Activated B cell treated with CpG ODN at 0.5 μM for 24 hours (primary cell): ENCODE data around the gene CHST14. TPM values are rescaled to one million over a fixed set of nuclear protein-coding genes. Genes with fewer than 3 reads are reported as not detected.

ENCODE experiments used
- ATAC-seq: fragments of 200-7000 bp; cut with Tn5 transposase; one replicate; pipeline ENCODE4 v1.10.0; 2021; ENCODE audit warnings: low read depth, mild to moderate bottlenecking, moderate library complexity
- CTCF ChIA-PET: fragments of 350-600 bp; sonication (Branson Sonifier 250); formaldehyde crosslinking; loops from one replicate; lab custom pipeline; 2021; ENCODE audit warnings: antibody characterized with exemption; lab: Charles Lee
- POLR2A ChIA-PET: fragments of 350-600 bp; sonication (Branson Sonifier 250); formaldehyde crosslinking; loops from one replicate; lab custom pipeline; 2021; ENCODE audit warnings: antibody characterized with exemption; lab: Charles Lee
- DNase-seq: peaks from one replicate; pipeline ENCODE4 v3.0.0; 2022
- H3K27ac Mint-ChIP-seq: one replicate; pipeline ENCODE4 v1.8.0; 2020; ENCODE audit warnings: mixed read lengths
- H3K27me3 Mint-ChIP-seq: one replicate; pipeline ENCODE4 v1.8.0; 2021; ENCODE audit warnings: mixed read lengths
- H3K36me3 Mint-ChIP-seq: one replicate; pipeline ENCODE4 v1.8.0; 2021; ENCODE audit warnings: low read depth, mixed read lengths
- H3K4me1 Mint-ChIP-seq: one replicate; pipeline ENCODE4 v1.8.0; 2021; ENCODE audit warnings: mixed read lengths
- H3K4me3 Mint-ChIP-seq: one replicate; pipeline ENCODE4 v1.8.0; 2020; ENCODE audit warnings: mild to moderate bottlenecking, mixed read lengths
- H3K9me3 Mint-ChIP-seq: one replicate; pipeline ENCODE4 v1.8.0; 2020; ENCODE audit warnings: mixed read lengths
- intact Hi-C: fragments of 100-400 bp; cut with micrococcal nuclease; formaldehyde crosslinking; loops from one replicate; pipeline ENCODE4 v1.15.1; 2024
- total RNA-seq: library from RNA; stranded (reverse); gene quantifications from 2 replicates; pipeline ENCODE4 v1.2.3, GENCODE V29; 2022
- TF ChIP-seq, protein P1 (sequence below): fragments of 200-600 bp; IDR thresholded peaks from one replicate; pipeline ENCODE4 v1.8.0; 2022; ENCODE audit warnings: antibody characterized with exemption, mild to moderate bottlenecking

Gene CHST14
- total RNA-seq, 1 donor from 2014 or later: 10.2 TPM

- intact Hi-C loops: no loop called here
- POLR2A ChIA-PET: no interaction called here
- no peaks in the 10 kb centered on the region for H3K36me3 Mint-ChIP-seq
- TF ChIP-seq, protein P1, sequence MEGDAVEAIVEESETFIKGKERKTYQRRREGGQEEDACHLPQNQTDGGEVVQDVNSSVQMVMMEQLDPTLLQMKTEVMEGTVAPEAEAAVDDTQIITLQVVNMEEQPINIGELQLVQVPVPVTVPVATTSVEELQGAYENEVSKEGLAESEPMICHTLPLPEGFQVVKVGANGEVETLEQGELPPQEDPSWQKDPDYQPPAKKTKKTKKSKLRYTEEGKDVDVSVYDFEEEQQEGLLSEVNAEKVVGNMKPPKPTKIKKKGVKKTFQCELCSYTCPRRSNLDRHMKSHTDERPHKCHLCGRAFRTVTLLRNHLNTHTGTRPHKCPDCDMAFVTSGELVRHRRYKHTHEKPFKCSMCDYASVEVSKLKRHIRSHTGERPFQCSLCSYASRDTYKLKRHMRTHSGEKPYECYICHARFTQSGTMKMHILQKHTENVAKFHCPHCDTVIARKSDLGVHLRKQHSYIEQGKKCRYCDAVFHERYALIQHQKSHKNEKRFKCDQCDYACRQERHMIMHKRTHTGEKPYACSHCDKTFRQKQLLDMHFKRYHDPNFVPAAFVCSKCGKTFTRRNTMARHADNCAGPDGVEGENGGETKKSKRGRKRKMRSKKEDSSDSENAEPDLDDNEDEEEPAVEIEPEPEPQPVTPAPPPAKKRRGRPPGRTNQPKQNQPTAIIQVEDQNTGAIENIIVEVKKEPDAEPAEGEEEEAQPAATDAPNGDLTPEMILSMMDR: no peak
- DNase-seq (no peak), ATAC-seq (no peak)
- no peaks in the 10 kb centered on the region for H3K4me1 Mint-ChIP-seq
- CTCF ChIA-PET: no interaction called here
- peaks cover 4% of the 10 kb centered on the region for H3K27me3 Mint-ChIP-seq
- no peak overlapping the region for H3K4me3 Mint-ChIP-seq
- no peak overlapping the region for H3K27ac Mint-ChIP-seq
- H3K9me3 Mint-ChIP-seq: no peaks in the 10 kb centered on the region
Measured at GRCh38 chr15:40479024-40479423, 8.2 kb downstream of the CHST14 start.

DNA sequence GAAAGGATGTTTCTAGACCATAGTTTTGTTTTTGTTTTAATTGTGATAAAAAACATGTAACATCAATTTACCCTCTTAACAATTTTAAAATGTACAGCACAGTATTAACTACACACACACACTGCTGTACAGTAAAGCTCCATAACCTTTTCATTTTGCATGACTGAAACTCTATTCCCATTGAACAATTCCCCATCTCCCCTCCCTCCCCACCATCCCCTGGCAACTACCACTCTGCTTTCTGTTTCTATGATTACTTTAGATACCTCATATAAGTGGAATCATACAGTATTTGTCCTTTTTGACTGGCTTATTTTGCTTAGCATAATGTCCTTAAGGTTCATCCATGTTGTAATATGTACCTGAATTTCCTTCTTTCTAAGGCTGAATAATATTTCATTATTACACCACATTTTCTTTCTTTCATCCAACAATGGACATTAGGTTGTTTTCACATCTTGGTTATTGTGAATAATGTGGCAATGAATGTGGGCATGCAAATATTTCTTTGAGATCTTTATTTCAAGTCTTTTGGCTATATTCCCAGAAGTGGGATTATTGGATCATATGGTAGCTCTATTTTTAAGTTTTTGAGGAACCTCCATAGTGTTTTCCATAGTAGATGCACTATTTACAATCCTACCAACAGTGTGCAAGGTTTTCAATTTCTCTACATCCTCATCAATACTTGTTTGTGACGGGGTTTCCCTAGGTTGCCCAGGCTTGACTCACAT lies 10.7 kb downstream of the CHST14 start:
- Mint-ChIP-seq H3K4me3 (no peak overlapping the region), H3K27ac (no peak overlapping the region), H3K9me3 (no peaks in the 10 kb centered on the region), H3K27me3 (peaks cover 4% of the 10 kb centered on the region), H3K36me3 (no peaks in the 10 kb centered on the region), H3K4me1 (no peaks in the 10 kb centered on the region)
- no peak for ATAC-seq
- TF ChIP-seq, protein P1: no peak
- ChIA-PET POLR2A (no interaction called here), CTCF (no interaction called here)
- DNase-seq: no peak
- intact Hi-C loops: no loop called here

DNA sequence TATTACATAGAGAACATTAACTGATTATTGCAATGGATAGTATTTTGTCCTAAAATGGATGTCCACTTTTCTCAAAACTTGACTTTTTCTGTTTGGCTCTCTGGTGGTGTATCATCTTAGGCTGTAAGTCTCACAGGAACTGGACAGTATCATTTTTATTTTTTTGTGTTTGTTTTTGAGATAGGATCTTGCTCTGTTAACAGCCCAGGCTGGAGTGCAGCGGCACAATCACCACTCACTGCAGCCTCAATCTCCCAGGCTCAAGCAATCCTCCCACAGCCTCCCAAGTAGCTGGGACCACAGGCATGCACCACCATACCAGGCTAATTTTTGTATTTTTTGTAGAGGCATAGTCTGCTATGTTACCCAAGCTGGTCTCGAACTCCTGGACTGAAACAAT lies 13.1 kb downstream of the CHST14 start:
- Mint-ChIP-seq H3K9me3 (no peaks in the 10 kb centered on the region), H3K27ac (no peak overlapping the region), H3K4me3 (no peak overlapping the region), H3K4me1 (no peaks in the 10 kb centered on the region), H3K36me3 (no peaks in the 10 kb centered on the region), H3K27me3 (peaks cover 4% of the 10 kb centered on the region)
- ATAC-seq (no peak), DNase-seq (no peak)
- ChIA-PET POLR2A (no interaction called here), CTCF (no interaction called here)
- intact Hi-C loops: no loop called here
- TF ChIP-seq, protein P1: no peak

GRCh38 chr15:40486066-40486770 lies 15.4 kb downstream of the CHST14 start:
- Mint-ChIP-seq H3K27me3 (no peaks in the 10 kb centered on the region), H3K36me3 (no peaks in the 10 kb centered on the region), H3K9me3 (no peaks in the 10 kb centered on the region), H3K4me1 (no peaks in the 10 kb centered on the region), H3K27ac (peak overlapping the region; percentile 41), H3K4me3 (peak overlapping the region; percentile 35)
- ChIA-PET POLR2A (no interaction called here), CTCF (no interaction called here)
- TF ChIP-seq, protein P1: no peak
- no peak for DNase-seq
- ATAC-seq: no peak
- intact Hi-C loops: no loop called here

GRCh38 chr15:40487816-40488682 lies 17.3 kb downstream of the CHST14 start:
- no peaks in the 10 kb centered on the region for H3K27me3 Mint-ChIP-seq
- TF ChIP-seq, protein P1: no peak
- DNase-seq (no peak), ATAC-seq (no peak)
- no peak overlapping the region for H3K4me3 Mint-ChIP-seq
- H3K9me3 Mint-ChIP-seq: no peaks in the 10 kb centered on the region
- ChIA-PET POLR2A (no interaction called here), CTCF (no interaction called here)
- no peaks in the 10 kb centered on the region for H3K36me3 Mint-ChIP-seq
- intact Hi-C loops: no loop called here
- H3K27ac Mint-ChIP-seq: no peak overlapping the region
- no peaks in the 10 kb centered on the region for H3K4me1 Mint-ChIP-seq
